Endothelial cell of umbilical vein (primary cell): Measurements from ENCODE around the gene PTPRH.

Experiments
- EZH2 ChIP-seq: IDR thresholded peaks from 2 replicates; pipeline ENCODE4 v1.6.1; 2012; ENCODE audit warnings: borderline replicate concordance, low read depth, mild to moderate bottlenecking, moderate library complexity, low read length, inconsistent platforms; ENCODE audit not compliant: severe bottlenecking
- FOS ChIP-seq: IDR thresholded peaks from 2 replicates; pipeline ENCODE4 v1.6.1; 2011; ENCODE audit warnings: mild to moderate bottlenecking, low read length, moderate library complexity, borderline replicate concordance; ENCODE audit not compliant: insufficient read depth
- JUN ChIP-seq: IDR thresholded peaks from 2 replicates; pipeline ENCODE4 v1.6.1; 2011; ENCODE audit warnings: borderline replicate concordance, low read depth; ENCODE audit not compliant: insufficient read length, insufficient read depth
- MYC ChIP-seq: IDR thresholded peaks from one replicate; pipeline ENCODE4 v1.6.1; 2011; ENCODE audit warnings: mild to moderate bottlenecking, low read depth, low read length
- POLR2A ChIP-seq: IDR thresholded peaks from 2 replicates; pipeline ENCODE4 v1.6.1; 2012; ENCODE audit warnings: low read depth, mild to moderate bottlenecking, control low read depth, low read length
- POLR2AphosphoS5 ChIP-seq: IDR thresholded peaks from 2 replicates; pipeline ENCODE4 v1.6.1; 2012; ENCODE audit warnings: low read depth, mild to moderate bottlenecking, control low read depth, low read length, moderate library complexity; ENCODE audit not compliant: insufficient read depth
- TF ChIP-seq, protein P1 (sequence below), 2 donors: IDR thresholded peaks; 1 replicate in 1 of 2; 2 replicates in 1 of 2; pipeline ENCODE4 v1.5.1; 2011; ENCODE audit warnings: low read length in 2 of 2, mild to moderate bottlenecking in 2 of 2, moderate library complexity in 2 of 2, control low read depth in 1 of 2, inconsistent platforms in 1 of 2, low read depth in 1 of 2; ENCODE audit not compliant: insufficient read depth in 1 of 2; ENCODE audit errors: extremely low read depth in 1 of 2

GRCh38 chr19:55172741-55173140, 36.6 kb downstream of the PTPRH start:
- TF ChIP-seq EZH2 (no peak), JUN (no peak), POLR2AphosphoS5 (no peak), POLR2A (no peak), FOS (peak; percentile 47), MYC (no peak)
- TF ChIP-seq, protein P1, sequence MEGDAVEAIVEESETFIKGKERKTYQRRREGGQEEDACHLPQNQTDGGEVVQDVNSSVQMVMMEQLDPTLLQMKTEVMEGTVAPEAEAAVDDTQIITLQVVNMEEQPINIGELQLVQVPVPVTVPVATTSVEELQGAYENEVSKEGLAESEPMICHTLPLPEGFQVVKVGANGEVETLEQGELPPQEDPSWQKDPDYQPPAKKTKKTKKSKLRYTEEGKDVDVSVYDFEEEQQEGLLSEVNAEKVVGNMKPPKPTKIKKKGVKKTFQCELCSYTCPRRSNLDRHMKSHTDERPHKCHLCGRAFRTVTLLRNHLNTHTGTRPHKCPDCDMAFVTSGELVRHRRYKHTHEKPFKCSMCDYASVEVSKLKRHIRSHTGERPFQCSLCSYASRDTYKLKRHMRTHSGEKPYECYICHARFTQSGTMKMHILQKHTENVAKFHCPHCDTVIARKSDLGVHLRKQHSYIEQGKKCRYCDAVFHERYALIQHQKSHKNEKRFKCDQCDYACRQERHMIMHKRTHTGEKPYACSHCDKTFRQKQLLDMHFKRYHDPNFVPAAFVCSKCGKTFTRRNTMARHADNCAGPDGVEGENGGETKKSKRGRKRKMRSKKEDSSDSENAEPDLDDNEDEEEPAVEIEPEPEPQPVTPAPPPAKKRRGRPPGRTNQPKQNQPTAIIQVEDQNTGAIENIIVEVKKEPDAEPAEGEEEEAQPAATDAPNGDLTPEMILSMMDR (IDR thresholded peaks at IDR 0.05; ENCODE audit: extremely low read depth in 1 of 2, insufficient read depth in 1 of 2, low read depth in 1 of 2, low read length in 2 of 2) = no peak
